Measurements from ENCODE around the gene ZHX3. TPM values are rescaled to one million over a fixed set of nuclear protein-coding genes. Genes with fewer than 3 reads are reported as not detected.

ZHX3 gene
- total and polyA plus RNA-seq, 2 of the 4 experiments (the other 2 are of a cell fraction) = 25.0 to 28.0 TPM

DNA sequence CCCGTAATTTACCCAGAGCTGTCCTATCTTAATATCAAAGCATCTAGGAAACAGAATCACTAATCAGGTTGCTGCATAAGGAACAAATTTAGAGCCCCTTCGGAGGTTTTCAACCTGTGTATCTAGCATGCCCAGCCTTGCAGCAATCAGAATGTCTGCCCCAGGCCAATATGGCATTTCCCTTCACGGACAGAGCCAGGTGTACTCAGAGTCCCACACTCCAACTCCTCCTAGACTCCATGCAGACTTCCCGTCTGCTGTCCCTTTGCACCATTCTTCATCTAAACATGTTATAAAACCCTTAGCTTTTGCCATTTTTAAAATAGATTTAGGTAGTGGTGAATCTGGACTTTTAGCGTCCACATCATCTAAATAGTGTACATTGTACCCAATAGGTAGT, 61.0 kb downstream of the ZHX3 start:
- Histone ChIP-seq H3K56ac (ENCODE audit: extremely low read depth, insufficient read depth, low read length) (no peak overlapping the region), H2BK20ac (ENCODE audit: low read depth, low read length) (no peak overlapping the region), H4K8ac (ENCODE audit: low read depth in 2 of 2, low read length in 2 of 2) (no peak overlapping the region), H3K79me1 (ENCODE audit: low read depth in 1 of 2, low read length in 2 of 2) (peaks cover 40 to 55% of the 10 kb centered on the region in 2 experiments), H2AK9ac (replicated peaks; ENCODE audit: low read depth, low read length, poor library complexity) (no peak overlapping the region), H4K5ac (ENCODE audit: low read depth, low read length) (no peak overlapping the region), H3K4me2 (ENCODE audit: low read depth, low read length) (no peak overlapping the region), H2BK5ac (ENCODE audit: low read depth, low read length, poor library complexity, severe bottlenecking) (no peak overlapping the region), H4K20me1 (ENCODE audit: insufficient read depth, low read length) (peaks cover 6% of the 10 kb centered on the region; the same call in 1 of the 2 replicates), H3K4me1 (ENCODE audit: control insufficient read depth, insufficient read depth, low read length) (peaks cover 3% of the 10 kb centered on the region; the same call in 1 of the 2 replicates), H2BK15ac (ENCODE audit: low read depth, low read length) (no peak overlapping the region), H3K4me3 (ENCODE audit: insufficient read depth, low read depth, low read length) (no peak overlapping the region), H3K9ac (ENCODE audit: low read depth, low read length) (no peak overlapping the region), H3K23ac (ENCODE audit: low read depth, low read length) (no peak overlapping the region), H2AK5ac (ENCODE audit: low read depth, low read length) (no peak overlapping the region), H3K14ac (replicated peaks; ENCODE audit: low read depth, low read length) (no peak overlapping the region), H3K36me3 (ENCODE audit: control insufficient read depth, insufficient read depth, low read length) (no peaks in the 10 kb centered on the region), H3K4ac (ENCODE audit: low read depth, low read length) (no peak overlapping the region), H3K9me1 (ENCODE audit: insufficient read depth, low read length) (peaks cover 7% of the 10 kb centered on the region; the same call in 1 of the 2 replicates), H2BK120ac (ENCODE audit: low read depth, low read length) (no peak overlapping the region), H3K27me3 (ENCODE audit: control insufficient read depth, insufficient read depth, low read length) (no peaks in the 10 kb centered on the region), H4K91ac (ENCODE audit: insufficient read depth, low read depth, low read length) (no peak overlapping the region), H2AFZ (replicated peaks; ENCODE audit: low read length, poor library complexity) (no peak overlapping the region), H3K9me3 (ENCODE audit: control insufficient read depth, insufficient read depth, low read length) (no peaks in the 10 kb centered on the region), H3K18ac (ENCODE audit: low read depth, low read length) (no peak overlapping the region), H3K27ac (ENCODE audit: insufficient read depth, low read length) (no peak overlapping the region)
- ATAC-seq (ENCODE audit: low read depth) = no peak
- no peak for DNase-seq
- WGBS, 2 experiments (ENCODE audit: extremely low coverage in 2 of 2, insufficient read length in 1 of 2) = 100% methylated on average over 1 of the region's 5 CpGs; no CpG with 5 or more reads in 1 of the 2 experiments
- intact Hi-C loops (cut with micrococcal nuclease) = no loop called here
- in situ Hi-C loops (cut with MboI; ENCODE audit: low sequenced_read_pairs) = no loop called here
- ChIA-PET POLR2A (ENCODE audit: unreplicated experiment) (no interaction called here), CTCF (interaction anchor here (1.6 kb wide), 1 partner anchor 83 kb away, joined by 5 read pairs; no protein-coding TSS in a partner anchor)
- TF ChIP-seq RAD21 (IDR thresholded peaks at IDR 0.05; ENCODE audit: low read length) (no peak), CEBPB (IDR thresholded peaks at IDR 0.05; ENCODE audit: low read depth, low read length) (no peak), BHLHE40 (IDR thresholded peaks at IDR 0.05; ENCODE audit: low read depth, low read length) (no peak), NFE2L2 (IDR thresholded peaks at IDR 0.05; ENCODE audit: low read depth, low read length) (no peak), SMC3 (IDR thresholded peaks at IDR 0.05; ENCODE audit: low read depth, low read length) (no peak), POLR2A (IDR thresholded peaks at IDR 0.05; ENCODE audit: low read depth, low read length) (no peak), MAZ (IDR thresholded peaks at IDR 0.05; ENCODE audit: borderline replicate concordance, low read depth, low read length) (no peak), RCOR1 (IDR thresholded peaks at IDR 0.05; ENCODE audit: insufficient replicate concordance, low read length) (no peak)
- TF ChIP-seq, protein P1, sequence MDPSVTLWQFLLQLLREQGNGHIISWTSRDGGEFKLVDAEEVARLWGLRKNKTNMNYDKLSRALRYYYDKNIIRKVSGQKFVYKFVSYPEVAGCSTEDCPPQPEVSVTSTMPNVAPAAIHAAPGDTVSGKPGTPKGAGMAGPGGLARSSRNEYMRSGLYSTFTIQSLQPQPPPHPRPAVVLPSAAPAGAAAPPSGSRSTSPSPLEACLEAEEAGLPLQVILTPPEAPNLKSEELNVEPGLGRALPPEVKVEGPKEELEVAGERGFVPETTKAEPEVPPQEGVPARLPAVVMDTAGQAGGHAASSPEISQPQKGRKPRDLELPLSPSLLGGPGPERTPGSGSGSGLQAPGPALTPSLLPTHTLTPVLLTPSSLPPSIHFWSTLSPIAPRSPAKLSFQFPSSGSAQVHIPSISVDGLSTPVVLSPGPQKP (IDR thresholded peaks at IDR 0.05; ENCODE audit: borderline replicate concordance, low read depth, low read length) = no peak
- TF ChIP-seq, protein P2, sequence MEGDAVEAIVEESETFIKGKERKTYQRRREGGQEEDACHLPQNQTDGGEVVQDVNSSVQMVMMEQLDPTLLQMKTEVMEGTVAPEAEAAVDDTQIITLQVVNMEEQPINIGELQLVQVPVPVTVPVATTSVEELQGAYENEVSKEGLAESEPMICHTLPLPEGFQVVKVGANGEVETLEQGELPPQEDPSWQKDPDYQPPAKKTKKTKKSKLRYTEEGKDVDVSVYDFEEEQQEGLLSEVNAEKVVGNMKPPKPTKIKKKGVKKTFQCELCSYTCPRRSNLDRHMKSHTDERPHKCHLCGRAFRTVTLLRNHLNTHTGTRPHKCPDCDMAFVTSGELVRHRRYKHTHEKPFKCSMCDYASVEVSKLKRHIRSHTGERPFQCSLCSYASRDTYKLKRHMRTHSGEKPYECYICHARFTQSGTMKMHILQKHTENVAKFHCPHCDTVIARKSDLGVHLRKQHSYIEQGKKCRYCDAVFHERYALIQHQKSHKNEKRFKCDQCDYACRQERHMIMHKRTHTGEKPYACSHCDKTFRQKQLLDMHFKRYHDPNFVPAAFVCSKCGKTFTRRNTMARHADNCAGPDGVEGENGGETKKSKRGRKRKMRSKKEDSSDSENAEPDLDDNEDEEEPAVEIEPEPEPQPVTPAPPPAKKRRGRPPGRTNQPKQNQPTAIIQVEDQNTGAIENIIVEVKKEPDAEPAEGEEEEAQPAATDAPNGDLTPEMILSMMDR (conservative IDR thresholded peaks at IDR 0.05; ENCODE audit: low read depth, low read length) = no peak
- dilution Hi-C loops (cut with HindIII; ENCODE audit: low sequenced_read_pairs, unreplicated experiment) = no loop called here
- BruUV-seq (replicated peaks) = no TSS peak
